Kidney epithelial cell (primary cell): ENCODE data around the gene CAMTA1. TPM values are rescaled to one million over a fixed set of nuclear protein-coding genes. Genes with fewer than 3 reads are reported as not detected.
A peak's percentile ranks its signal among the peaks of the same experiment; 100 is the strongest.

Experiments
- DNase-seq: peaks from one replicate; pipeline ENCODE4 v3.0.0-alpha.2; 2010; ENCODE audit warnings: low read depth
- H3K27me3 ChIP-seq: 2 replicates; pipeline ENCODE4 v1.6.0; 2011; ENCODE audit warnings: low read length; ENCODE audit not compliant: control insufficient read depth, insufficient read depth
- H3K36me3 ChIP-seq: 2 replicates; pipeline ENCODE4 v1.5.1; 2011; ENCODE audit warnings: low read length; ENCODE audit not compliant: control insufficient read depth, insufficient read depth
- H3K4me3 ChIP-seq: 2 replicates; pipeline ENCODE4 v1.5.1; 2011; ENCODE audit warnings: low read depth, mild to moderate bottlenecking, control low read depth, low read length
- CTCF ChIP-seq: IDR thresholded peaks from 2 replicates; pipeline ENCODE4 v1.5.1; 2011; ENCODE audit warnings: mild to moderate bottlenecking, moderate library complexity, low read length, control low read depth, inconsistent platforms; ENCODE audit not compliant: insufficient read depth, poor library complexity, severe bottlenecking
- total RNA-seq: library from RNA; depleted of rRNA; stranded (reverse); fragments of >200 nt; gene quantifications from 2 replicates; pipeline ENCODE4 v1.2.3, GENCODE V29; 2015

The CAMTA1 gene
- total RNA-seq, 1 donor from 2014 or later: 76.5 TPM

- H3K4me3 ChIP-seq: no peak overlapping the region
- H3K27me3 ChIP-seq: peaks cover 6% of the 10 kb centered on the region
- no peaks in the 10 kb centered on the region for H3K36me3 ChIP-seq
- DNase-seq: no peak
- TF ChIP-seq CTCF: no peak
Measured at GRCh38 chr1:7584643-7585042, 799.4 kb downstream of the CAMTA1 start.

- no peak for TF ChIP-seq CTCF
- Histone ChIP-seq H3K4me3 (no peak overlapping the region), H3K27me3 (peaks cover 6% of the 10 kb centered on the region), H3K36me3 (no peaks in the 10 kb centered on the region)
- DNase-seq: no peak
Measured at GRCh38 chr1:7585216-7585907, 800.1 kb downstream of the CAMTA1 start.

- Histone ChIP-seq H3K36me3 (no peaks in the 10 kb centered on the region), H3K27me3 (peaks cover 9% of the 10 kb centered on the region), H3K4me3 (no peak overlapping the region)
- peak; percentile 21 for TF ChIP-seq CTCF
- no peak for DNase-seq
Measured at GRCh38 chr1:7586031-7586941, 801.0 kb downstream of the CAMTA1 start.

- H3K36me3 ChIP-seq: no peaks in the 10 kb centered on the region
- peaks cover 9% of the 10 kb centered on the region for H3K27me3 ChIP-seq
- TF ChIP-seq CTCF: no peak
- DNase-seq: no peak
- no peak overlapping the region for H3K4me3 ChIP-seq
Measured at GRCh38 chr1:7587108-7587772, 802.0 kb downstream of the CAMTA1 start.

- H3K27me3 ChIP-seq: peaks cover 11% of the 10 kb centered on the region
Measured at GRCh38 chr1:7587773-7588456, 802.7 kb downstream of the CAMTA1 start.

More at GRCh38 chr1:7587773-7588456, 802.7 kb downstream of the CAMTA1 start:
- H3K4me3 ChIP-seq: no peak overlapping the region
- no peak for TF ChIP-seq CTCF
- no peak for DNase-seq
- H3K36me3 ChIP-seq: no peaks in the 10 kb centered on the region
